PC-3 (cell line): Measurements from ENCODE around the gene CCL24.

Experiments used
- CTCF ChIP-seq: fragments of 300-600 bp; sonication (generic); conservative IDR thresholded peaks from 2 replicates; pipeline ENCODE4 v1.5.1; 2017; ENCODE audit warnings: antibody characterized with exemption, low read depth, mild to moderate bottlenecking, low read length
- EZH2phosphoT487 ChIP-seq: fragments of 300-600 bp; sonication (generic); IDR thresholded peaks from 2 replicates; pipeline ENCODE4 v1.6.1; 2018; ENCODE audit warnings: mild to moderate bottlenecking, antibody characterized with exemption, low read length, borderline replicate concordance

- TF ChIP-seq CTCF (no peak), EZH2phosphoT487 (no peak)
Observed at GRCh38 chr7:75823198-75823910, 9.7 kb upstream of the CCL24 start.
